ENCODE measurements around the gene DERL3. TPM values are rescaled to one million over a fixed set of nuclear protein-coding genes. Genes with fewer than 3 reads are reported as not detected.

Gene DERL3
- total RNA-seq, 1 donor from 2014 or later, result 0.12 TPM

- no peak for DNase-seq (ENCODE audit: extremely low read depth, low read depth, low spot score)
These were observed 26.4 kb downstream of the DERL3 start for GRCh38 chr22:23812378-23812777.

DNA sequence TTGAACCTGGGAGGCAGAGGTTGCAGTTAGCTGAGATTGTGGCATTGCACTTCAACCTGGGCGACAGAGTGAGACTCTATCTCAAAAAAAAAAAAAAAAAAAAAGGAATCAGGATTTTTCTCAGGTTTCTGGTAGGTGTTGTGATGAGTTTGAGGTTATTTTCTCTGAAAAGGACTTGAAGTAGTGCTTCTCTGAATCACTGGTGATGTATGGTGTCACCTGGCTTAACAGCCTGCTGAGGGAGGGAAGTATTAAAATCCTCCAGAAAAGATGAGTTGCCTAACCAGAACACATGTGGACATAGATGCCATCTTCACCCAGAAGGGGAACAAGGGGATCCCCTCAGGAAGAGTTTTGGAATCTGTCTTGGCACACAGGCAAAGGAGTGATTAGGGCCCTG is 32.0 kb downstream of the DERL3 start:
- DNase-seq (ENCODE audit: extremely low read depth, low read depth, low spot score), result no peak

DNA sequence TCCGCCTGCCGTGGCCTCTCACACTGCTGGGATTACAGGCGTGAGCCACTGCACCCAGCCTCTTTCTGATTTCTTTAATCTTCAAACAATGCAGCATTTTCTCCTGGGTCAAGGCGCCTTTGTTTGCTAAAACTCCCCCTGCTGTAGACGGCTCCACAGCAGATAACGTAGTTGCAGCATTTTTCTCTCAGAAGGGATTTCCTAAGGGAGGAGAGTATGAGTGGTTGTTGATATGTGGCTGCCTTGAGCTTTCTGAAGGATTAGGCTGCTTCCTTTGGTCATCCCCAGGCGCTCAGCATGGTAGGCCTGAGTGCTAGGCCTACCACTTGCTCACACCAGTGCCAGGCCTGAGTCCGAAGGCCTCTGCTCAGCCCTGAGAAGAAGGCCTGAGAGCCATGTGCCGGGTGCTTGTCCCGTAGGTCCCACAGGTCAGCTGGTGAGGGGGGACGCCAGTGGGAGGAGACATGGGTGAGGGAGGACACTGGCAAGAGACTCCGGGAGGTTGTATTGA is 34.0 kb downstream of the DERL3 start:
- DNase-seq (ENCODE audit: extremely low read depth, low read depth, low spot score), result no peak

GRCh38 chr22:23803001-23803819 is 35.6 kb downstream of the DERL3 start:
- no peak for DNase-seq (ENCODE audit: extremely low read depth, low read depth, low spot score)

GRCh38 chr22:23801886-23802377 is 36.9 kb downstream of the DERL3 start:
- DNase-seq (ENCODE audit: extremely low read depth, low read depth, low spot score), result no peak

DNA sequence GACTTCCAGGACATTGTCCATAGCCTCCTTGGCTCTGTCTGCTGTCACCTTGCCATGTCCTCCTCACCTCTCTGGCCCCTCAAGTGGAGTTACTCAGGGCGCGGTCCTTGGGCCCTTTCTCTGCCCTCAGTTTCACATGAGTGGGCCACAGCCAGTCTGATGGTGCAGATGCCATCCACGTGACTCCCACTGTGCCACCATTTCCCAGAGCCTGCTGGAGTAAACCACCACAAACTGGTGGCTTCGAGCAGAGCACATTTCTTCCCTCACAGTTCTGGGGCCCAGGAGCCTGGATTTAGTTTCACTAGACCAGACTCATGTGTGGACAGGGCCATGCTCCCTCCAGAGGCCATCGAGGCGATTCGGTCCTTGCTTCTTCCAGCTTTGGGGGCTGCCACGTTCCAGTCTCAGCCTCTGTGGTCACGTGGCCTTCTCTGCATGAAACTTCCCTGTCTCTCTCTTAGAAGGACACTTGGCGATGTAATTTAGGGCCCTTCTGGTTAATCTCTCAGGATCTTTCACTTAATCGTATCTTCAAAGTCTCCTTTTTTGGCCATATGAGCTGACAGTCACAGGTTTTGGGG is 37.5 kb downstream of the DERL3 start:
- DNase-seq (ENCODE audit: extremely low read depth, low read depth, low spot score), result no peak

GRCh38 chr22:23800297-23801237 is 38.2 kb downstream of the DERL3 start:
- no peak for DNase-seq (ENCODE audit: extremely low read depth, low read depth, low spot score)

DNA sequence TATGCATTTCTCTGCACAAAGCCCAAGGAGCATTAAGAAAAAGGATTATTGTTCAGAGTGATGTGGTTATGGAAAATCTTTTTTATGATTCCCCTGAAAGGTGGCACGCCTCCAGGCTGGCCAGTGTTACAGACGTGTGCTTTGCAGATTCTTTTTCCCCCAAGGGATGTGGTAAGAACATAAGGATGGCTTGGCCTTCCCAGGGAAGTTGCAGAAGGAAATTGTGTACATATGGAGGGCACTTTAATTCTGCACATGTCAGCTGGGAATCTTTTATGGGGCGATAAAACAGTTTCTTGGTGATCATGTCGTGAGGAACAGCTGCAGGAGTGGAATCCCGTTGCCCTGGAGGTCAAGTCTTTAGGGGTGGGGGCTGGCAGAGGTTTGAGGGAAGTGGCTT is 42.3 kb downstream of the DERL3 start:
- no peak for DNase-seq (ENCODE audit: extremely low read depth, low read depth, low spot score)

GRCh38 chr22:23793326-23793725 is 45.5 kb downstream of the DERL3 start:
- no peak for DNase-seq (ENCODE audit: extremely low read depth, low read depth, low spot score)

DNA sequence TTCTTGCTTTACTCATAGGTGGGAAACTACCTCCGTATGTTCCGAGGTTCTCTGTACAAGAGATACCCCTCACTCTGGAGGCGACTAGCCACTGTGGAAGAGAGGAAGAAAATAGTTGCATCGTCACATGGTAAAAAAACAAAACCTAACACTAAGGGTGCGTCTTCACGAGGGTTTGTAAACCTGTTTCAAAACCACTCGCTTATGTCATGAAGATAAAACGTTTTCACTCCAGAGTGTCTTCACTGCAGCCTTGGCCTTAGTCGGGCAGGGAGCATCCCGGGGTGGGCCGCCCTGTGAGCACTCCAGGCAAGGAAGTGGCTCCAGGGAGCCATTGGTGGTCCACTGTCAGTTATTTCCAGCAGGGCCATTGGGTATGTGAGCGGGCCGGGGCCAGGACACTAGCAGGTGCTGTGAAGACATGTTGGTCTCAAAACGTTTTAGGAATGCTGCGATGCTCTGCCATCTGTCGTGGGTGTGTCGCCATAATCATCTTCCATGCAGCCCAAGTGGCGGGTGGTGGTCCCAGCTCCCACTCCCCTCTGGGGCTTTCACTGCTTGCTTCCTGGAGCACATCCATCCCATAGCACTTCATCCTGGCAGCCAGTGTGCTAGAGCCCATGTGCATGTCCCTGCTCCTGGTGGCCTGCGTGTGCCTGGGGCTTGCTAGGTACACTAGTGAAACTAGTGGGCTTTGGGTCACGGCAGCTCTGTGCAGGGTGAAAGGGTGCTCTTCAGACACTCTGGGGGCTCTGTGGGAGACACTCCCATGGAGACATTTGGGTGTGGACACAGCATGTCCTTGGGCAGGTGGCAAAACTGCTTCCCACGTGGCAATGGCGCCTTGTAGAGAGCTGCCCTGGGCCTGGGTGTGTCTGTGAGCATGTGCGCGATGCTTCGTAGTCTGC is 46.8 kb downstream of the DERL3 start:
- no peak for DNase-seq (ENCODE audit: extremely low read depth, low read depth, low spot score)

DNA sequence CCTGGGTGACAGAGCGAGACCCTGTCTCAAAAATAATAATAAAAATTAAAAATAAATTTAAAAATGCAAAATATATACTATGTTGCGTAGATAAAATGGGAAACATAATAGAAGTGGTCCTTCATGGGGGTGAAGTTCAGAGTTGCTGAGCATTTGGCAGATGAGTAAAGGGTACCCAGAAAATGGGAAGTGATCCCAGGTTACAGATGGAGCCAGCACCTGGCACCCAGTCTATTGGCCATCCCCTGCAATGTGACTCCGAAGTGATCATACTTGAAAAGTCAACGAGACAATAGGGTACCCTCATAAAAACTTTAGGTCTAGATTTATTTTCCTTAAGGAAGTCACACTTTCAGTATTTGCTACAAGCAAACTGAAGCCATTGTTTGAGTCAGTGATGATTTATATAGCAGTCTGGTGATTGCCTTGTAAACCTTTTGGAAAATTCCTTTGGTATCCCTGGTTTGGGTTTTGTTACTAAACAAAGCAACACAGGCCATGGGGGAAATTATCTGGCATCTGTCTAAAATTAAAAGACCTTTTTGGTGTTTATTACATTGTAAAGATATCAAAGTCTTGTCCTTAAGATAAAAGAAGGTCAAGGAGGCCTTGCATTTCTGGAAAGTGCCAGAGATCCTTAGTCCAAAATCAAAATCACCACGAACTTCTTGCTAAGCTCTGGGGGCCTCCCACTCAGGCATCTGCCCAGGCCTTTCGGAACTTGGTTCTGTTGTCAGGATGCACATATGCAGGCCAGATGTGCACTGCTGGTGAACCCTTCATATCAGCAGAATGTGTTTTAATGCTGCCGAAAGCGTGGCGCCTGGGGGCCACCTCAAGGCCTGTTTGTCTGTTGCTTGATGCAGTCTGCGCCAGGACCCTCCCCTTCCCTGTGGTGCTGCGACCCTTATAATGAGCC is 47.7 kb downstream of the DERL3 start:
- no peak for DNase-seq (ENCODE audit: extremely low read depth, low read depth, low spot score)

DNA sequence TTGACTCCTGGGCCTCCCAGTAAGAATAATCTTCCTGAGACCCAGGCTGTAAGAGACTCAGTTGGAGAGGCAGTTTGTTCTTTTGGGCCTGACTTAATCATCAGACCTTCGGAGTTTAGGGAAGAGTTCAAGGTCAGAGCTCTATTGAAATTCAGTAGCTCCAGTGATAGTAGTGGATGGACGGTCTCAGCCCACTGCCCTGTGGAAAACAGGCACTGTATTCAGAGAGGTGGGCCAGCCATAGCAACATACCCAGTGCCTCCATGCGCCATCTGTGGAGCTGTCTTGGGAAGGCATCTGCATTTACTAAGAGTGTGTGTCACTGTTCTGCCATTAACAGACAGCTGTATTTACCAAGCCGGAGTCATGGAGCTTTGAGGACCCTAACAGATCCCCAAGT is 49.2 kb downstream of the DERL3 start:
- no peak for DNase-seq (ENCODE audit: extremely low read depth, low read depth, low spot score)

- no peak for DNase-seq (ENCODE audit: extremely low read depth, low read depth, low spot score)
These were observed 49.7 kb downstream of the DERL3 start for GRCh38 chr22:23789121-23789520.

GRCh38 chr22:23787910-23788309 is 50.9 kb downstream of the DERL3 start:
- no peak for DNase-seq (ENCODE audit: extremely low read depth, low read depth, low spot score)

DNA sequence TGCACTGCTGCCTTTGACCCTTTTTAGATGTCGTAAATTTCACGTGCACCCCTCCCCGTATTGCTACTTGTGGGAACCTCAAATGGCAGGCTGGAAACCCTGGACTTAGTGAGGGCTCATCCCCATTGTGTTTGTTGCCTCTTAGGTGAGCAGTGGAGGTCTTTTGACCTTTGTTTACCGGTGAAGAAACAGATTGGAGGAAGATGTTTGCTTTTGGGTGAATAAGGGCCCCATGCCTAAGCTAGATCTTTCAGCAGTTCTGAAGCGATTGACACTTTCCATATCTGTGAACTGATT is 51.3 kb downstream of the DERL3 start:
- no peak for DNase-seq (ENCODE audit: extremely low read depth, low read depth, low spot score)

DNA sequence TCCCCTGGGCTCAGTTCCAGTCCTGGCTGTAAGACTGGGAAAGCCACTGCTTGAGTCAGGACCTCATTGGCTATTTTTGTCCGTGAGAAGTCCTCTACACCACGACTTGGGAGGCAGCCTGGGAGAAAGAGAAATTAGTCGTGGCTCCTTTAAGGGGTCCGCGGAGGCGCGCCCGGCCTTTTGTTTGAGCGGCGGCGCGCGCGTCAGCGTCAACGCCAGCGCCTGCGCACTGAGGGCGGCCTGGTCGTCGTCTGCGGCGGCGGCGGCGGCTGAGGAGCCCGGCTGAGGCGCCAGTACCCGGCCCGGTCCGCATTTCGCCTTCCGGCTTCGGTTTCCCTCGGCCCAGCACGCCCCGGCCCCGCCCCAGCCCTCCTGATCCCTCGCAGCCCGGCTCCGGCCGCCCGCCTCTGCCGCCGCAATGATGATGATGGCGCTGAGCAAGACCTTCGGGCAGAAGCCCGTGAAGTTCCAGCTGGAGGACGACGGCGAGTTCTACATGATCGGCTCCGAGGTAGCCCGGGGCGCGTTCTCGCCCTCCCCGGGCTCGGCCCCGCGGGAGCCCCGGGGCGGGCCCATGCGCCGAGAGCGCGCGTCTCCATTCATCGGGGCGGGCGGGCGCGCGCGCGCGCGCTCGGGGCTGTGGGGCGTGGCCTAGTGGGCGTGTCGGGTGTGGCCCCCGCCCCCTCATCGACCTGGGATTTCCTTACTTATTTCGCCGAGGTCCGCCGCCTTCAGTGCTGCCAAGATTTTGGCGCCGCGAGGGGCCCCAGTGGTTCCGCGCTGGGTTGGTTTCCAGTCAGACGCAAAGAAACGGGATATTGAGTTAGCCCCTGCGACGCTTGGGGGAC is 51.8 kb downstream of the DERL3 start, which contains the start of gene SMARCB1:
Gene SMARCB1 (plus strand): TSS at position 215 of the 848 bp plus-strand sequence. CDS start 204 bp downstream, at position 419.
- no peak for DNase-seq (ENCODE audit: extremely low read depth, low read depth, low spot score)

DNA sequence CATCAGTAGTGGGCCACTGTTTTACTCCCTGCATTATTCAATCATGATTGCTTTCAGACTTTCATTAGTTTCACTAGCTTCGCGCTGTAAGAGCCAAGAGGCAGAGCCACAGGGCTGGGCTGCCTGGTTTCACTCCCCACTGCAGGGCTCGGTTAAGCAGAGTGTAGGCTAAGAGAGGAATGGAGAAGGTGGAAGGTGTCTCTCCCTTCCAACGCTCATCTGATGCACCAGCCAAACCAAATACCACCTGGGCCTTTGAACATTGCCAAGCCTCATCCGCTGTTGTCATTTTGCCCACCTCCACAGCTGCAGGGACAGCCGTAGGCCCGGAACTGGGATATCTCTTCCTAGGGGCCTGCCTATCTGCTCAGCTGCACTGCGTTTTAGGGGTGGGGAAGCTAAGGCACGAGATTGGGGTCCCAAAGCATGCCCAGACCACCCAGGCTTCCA is 52.5 kb downstream of the DERL3 start:
- DNase-seq (ENCODE audit: extremely low read depth, low read depth, low spot score), result no peak
